GM18909 (cell line): ENCODE results near the gene RABGGTA.

Experiments
- ATAC-seq: cut with Tn5 transposase; IDR thresholded peaks from one replicate; pipeline ENCODE4 v1.9.1; 2021; ENCODE audit warnings: mild to moderate bottlenecking; ENCODE audit not compliant: unreplicated experiment, poor library complexity

RABGGTA gene, protein sequence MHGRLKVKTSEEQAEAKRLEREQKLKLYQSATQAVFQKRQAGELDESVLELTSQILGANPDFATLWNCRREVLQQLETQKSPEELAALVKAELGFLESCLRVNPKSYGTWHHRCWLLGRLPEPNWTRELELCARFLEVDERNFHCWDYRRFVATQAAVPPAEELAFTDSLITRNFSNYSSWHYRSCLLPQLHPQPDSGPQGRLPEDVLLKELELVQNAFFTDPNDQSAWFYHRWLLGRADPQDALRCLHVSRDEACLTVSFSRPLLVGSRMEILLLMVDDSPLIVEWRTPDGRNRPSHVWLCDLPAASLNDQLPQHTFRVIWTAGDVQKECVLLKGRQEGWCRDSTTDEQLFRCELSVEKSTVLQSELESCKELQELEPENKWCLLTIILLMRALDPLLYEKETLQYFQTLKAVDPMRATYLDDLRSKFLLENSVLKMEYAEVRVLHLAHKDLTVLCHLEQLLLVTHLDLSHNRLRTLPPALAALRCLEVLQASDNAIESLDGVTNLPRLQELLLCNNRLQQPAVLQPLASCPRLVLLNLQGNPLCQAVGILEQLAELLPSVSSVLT

DNA sequence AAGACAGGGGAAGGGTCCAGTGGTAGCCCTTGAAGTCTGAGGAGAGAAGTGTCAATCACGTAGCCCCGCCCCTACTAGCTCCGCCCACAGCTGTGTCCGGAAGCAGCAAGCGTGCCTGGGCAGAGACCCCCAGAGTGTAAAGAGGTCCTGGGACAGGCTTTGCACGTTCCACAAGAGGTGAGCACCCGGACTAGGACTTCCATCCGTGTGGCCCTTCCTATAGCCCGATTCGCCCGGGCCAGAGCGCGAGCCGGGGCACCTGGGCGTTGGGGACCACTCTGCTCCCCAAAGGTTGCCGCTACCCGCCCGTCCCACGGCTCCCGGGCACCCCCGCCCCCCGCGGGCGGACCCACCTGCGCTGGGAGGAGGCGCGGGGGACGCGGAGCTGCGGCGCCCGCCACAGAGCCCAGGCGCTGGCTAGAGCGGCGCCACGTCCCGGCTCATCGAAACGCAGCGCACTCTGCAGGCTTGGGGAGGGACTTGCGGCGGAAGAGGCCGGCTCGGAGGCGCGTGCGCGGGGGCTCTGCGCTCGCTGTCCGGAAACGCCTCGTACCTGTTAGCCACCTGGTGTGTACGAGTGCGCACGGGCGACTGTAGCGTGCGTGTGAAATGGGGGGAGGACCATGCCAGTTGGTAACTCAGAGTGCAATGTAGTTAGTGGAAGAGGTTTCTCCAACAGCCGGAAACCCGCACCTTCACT is at the start of gene RABGGTA:
RABGGTA (minus strand) TSS at position 464 of the 700 bp plus-strand sequence. CDS start 482 bp downstream, outside the sequence.
- peak; percentile 91 for ATAC-seq

DNA sequence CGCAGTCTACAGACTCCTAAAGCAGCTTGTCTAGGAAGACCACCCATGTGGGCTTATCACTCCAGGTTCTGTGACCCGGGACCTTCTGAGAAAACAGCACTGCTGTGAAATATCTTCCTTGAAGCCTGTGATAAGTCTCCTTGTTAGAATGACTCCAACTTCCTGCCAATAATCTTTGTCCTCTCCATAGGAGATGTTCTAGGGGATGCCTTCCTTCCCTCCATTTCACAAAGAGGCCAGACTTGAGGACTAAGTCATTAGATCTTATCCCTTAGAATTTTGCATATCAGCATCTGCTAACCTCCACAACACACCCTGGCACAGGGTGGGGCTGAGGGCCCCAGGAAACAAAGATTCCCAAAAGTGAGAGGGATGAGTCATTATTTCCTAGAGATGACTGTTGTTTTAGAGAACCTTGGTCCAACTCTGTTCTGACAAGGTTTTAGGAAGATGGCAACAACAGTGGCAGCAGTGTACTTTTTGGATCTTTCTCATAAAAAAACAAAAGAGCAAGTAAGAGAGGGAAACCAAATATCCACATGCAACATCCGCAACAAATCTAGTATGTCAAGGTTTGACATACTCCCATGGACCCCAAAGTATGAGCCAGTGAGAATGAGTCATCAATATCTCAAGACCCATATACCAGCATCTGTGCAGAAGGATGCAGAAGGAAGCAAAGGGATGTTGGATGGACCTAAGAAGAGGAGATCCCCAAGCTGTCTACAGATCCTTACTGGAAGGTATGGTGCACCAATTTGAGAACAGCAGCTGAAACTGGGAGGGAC is 45.9 kb upstream of the RABGGTA start:
- no peak for ATAC-seq

DNA sequence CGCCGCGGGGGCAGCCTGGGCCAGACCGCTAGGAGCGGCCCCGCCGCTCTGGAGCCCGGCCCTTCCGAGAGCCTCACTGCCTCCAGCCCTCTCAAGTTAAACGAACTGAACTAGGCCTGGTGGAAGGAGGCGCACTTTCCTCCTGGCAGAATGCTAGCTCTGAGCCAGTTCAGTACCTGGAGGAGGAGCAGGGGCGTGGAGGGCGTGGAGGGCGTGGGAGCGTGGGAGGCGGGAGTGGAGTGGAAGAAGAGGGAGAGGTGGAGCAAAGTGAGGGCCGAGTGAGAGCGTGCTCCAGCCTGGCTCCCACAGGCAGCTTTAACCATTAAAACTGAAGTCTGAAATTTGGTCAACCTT is 45.2 kb upstream of the RABGGTA start:
- no peak for ATAC-seq

DNA sequence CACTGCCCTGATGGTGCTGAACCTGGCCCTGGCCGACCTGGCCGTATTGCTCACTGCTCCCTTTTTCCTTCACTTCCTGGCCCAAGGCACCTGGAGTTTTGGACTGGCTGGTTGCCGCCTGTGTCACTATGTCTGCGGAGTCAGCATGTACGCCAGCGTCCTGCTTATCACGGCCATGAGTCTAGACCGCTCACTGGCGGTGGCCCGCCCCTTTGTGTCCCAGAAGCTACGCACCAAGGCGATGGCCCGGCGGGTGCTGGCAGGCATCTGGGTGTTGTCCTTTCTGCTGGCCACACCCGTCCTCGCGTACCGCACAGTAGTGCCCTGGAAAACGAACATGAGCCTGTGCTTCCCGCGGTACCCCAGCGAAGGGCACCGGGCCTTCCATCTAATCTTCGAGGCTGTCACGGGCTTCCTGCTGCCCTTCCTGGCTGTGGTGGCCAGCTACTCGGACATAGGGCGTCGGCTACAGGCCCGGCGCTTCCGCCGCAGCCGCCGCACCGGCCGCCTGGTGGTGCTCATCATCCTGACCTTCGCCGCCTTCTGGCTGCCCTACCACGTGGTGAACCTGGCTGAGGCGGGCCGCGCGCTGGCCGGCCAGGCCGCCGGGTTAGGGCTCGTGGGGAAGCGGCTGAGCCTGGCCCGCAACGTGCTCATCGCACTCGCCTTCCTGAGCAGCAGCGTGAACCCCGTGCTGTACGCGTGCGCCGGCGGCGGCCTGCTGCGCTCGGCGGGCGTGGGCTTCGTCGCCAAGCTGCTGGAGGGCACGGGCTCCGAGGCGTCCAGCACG is 44.6 kb upstream of the RABGGTA start:
- ATAC-seq, result no peak

DNA sequence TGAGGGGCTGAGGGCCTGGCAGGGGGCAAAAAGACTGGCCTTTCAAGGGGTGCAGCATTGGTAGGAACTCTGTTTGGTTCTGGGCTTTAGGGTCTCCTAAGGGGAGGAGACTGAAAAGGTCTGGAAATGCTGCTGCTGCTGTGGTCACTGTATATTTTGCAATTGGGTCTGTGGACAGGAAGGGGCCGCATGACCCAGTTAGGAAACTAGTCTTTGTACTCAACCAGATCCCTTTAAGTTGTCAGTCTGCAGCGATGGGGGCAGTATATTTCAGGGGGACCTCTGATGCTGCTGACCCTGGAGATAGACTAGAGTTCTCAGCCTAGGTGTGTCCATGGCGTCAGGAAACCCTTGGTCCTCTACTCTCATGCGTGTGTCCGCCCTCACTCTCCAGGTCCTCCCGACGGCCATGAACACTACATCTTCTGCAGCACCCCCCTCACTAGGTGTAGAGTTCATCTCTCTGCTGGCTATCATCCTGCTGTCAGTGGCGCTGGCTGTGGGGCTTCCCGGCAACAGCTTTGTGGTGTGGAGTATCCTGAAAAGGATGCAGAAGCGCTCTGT is 43.9 kb upstream of the RABGGTA start:
- ATAC-seq, result no peak

DNA sequence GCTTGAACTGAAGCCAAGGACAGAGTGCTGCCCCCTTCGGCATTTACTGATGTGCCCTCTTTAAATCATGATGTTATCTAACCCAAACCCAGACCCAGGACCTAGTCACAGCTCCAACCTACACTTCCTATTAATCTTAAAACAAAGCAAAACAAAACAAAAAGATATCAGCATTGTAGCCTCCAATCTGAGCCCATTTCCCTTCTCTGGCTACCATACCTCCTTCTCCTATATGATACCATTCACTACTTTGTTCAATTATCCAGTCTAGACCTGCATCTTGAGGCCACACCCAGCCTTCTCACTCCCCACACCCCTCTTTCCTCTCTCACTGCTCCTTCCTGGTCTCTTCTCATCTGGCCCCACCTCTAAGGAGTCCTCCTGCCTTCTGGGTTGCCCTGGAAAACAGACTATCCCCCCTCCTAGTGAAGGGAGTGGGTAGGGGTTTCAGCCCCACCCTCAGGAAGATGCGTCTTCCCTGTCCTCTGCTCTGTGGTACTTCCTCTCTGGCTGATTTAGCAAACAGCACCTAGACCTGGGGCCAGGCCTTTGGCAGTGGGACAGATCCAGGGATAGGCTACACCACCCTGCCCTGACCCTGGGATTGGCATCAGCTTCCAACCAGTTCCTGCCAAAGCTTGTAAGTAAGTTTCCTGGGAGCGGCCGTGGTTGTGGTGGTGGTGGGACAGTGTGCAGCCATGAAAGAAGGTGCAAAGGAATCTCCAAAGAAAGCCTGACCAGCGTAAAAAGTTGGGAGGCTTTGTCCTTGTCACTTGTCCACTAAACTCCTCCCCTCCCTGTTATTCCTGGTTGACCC is 43.2 kb upstream of the RABGGTA start:
- no peak for ATAC-seq

DNA sequence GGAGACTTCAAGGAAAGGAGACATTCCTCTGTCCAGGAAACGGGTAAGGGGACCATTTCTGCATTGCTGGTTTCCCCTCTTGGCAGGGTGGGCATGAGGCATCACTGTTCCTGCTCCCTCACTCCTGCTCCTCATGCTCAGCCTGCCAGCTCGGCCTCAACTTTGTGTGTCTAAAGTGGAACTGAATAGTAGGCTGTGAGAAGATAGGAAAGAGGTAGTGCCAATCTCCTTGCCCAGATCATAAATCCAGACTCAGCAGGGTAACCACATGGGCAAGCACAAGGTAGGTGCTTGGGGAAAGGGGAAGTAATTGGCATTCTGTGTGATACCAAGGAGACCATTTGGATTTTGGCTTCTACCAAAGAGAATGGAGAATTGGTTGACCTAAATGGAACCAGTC is 42.5 kb upstream of the RABGGTA start:
- no peak for ATAC-seq

DNA sequence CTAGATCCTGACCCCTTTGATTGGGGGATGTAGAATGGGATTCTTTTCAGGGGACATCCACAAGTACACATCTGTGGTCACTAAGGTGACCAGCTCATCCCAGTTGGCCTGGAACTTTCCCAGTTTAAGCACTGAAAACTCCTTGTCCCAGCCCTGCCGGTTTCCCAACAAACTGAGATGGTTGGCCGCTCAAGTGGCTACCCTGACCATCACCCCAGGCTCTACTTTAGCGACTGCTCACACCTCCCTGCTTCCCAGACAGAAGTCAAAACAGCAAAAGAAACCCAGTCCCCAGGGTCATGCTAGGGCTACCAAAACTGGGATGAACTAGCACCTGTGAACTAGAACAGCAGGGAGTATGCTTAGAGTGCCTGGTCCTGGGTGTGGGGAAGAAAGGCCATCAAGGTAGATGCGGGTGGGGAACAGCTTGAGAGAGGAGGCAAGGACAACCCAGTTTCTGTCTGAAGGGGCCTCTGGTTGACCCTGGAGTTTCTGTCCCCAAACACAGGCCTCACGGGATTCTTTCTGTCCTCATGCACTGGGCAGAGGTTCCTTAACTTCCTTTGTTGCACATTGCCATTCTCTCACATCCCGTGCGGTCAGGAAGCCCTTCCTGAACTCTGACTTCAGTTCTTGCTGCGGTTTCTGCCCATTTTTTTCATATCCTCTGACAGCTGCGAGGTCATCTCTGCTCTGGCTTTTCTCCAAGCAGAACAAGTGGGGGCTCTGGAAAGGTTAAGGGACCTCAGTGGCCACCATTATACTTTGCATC is 41.5 kb upstream of the RABGGTA start:
- no peak for ATAC-seq

DNA sequence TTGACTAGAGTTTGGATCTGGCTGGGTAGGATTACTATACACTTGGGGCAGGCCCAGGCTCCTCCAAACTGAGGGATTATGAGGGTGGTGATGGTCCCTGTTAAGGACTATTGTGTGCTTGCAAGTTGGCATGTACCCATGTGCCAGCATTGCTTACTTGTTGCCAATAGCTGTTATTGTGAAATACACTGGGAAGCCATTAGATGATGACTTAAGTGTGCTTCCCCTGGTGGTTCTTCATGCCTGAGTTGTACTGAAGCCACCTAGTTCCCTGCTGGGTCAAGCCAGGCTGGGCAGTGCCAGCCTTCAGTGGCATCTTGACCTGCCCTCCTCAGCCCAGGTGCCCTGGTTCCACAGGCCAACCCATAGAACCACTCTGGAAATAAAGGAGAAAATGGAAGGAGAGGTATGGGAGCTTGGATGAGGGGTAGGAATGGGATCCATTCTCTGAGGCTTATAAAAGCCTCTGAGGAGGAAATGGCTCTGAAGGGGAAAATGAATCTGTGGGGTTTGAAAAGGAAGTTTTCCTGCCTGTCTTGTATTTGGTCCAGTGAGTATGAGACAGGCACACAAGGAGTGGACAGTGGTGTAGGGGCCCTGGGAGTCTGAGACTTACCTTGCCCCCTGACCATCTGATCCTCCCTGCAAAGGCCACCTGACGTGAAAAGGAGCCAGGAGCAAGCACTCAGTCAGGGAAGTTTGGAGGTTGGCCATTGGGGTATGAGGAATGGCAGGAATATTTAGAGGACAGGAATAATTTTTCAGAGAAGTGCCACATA is 40.6 kb upstream of the RABGGTA start:
- ATAC-seq, result no peak

DNA sequence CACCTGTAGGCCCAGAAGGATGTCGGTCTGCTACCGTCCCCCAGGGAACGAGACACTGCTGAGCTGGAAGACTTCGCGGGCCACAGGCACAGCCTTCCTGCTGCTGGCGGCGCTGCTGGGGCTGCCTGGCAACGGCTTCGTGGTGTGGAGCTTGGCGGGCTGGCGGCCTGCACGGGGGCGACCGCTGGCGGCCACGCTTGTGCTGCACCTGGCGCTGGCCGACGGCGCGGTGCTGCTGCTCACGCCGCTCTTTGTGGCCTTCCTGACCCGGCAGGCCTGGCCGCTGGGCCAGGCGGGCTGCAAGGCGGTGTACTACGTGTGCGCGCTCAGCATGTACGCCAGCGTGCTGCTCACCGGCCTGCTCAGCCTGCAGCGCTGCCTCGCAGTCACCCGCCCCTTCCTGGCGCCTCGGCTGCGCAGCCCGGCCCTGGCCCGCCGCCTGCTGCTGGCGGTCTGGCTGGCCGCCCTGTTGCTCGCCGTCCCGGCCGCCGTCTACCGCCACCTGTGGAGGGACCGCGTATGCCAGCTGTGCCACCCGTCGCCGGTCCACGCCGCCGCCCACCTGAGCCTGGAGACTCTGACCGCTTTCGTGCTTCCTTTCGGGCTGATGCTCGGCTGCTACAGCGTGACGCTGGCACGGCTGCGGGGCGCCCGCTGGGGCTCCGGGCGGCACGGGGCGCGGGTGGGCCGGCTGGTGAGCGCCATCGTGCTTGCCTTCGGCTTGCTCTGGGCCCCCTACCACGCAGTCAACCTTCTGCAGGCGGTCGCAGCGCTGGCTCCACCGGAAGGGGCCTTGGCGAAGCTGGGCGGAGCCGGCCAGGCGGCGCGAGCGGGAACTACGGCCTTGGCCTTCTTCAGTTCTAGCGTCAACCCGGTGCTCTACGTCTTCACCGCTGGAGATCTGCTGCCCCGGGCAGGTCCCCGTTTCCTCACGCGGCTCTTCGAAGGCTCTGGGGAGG is 39.5 kb upstream of the RABGGTA start, which contains the start of gene LTB4R:
LTB4R (plus strand) TSS at position 857 of the 959 bp plus-strand sequence. CDS start 4,150 bp downstream, outside the sequence.
- peak; percentile 68 for ATAC-seq

DNA sequence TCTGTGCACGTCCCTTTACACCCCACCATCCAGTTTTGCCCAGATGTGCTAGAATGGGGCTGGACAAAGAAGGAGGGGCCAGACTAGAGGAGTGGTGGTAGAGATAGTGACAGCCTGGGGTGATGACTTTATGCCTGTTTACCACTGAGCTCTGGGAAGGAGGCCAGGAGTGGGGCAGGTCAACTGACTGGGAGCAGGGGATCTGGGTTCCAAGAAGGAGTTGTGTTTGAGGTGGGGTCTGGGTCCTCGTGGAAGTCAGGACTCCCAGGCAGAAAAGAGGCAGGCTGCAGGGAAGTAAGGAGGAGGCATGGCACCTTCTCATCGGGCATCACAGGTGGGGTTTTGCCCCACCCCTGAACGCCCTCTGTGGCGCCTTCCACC is 38.9 kb upstream of the RABGGTA start:
- no peak for ATAC-seq

DNA sequence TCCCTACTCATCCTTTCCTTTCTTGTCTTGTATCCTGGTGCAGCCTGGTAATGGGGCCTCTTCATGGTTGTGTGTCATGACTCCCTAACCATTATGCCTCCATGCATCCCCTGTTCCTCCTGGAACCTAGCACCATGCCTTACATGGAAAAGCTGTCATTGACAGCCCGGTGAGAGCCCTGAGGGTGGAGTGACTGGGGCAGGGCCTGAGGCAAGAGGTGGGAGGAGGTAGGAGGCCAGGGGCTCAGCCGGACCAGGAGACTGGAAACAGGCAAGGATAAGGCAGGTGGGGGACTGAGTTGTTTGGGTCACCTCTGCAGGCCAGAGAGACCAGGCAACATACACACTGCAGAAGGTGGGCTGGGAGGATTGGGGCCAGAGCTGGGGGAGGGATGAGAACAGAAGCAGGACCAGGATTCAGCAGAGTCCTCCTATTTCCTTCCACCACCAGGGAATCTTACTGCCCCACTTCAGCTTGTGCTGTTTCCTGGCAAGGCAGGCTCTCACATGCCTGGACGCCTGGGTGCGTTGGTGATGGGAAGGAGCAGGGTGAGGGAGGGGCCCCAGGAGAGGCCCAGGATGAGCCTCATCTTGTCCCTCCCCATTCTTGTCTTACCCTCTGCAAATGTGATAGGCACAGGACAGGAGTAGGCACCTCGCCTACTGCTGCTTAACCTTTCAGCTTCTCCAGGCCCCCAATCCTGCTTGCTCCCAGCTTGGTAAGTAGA is 38.3 kb upstream of the RABGGTA start, which contains the start of gene LTB4R2:
LTB4R2 (plus strand) TSS at position 603 of the 727 bp plus-strand sequence. CDS start 525 bp downstream, outside the sequence.
- ATAC-seq, result no peak

DNA sequence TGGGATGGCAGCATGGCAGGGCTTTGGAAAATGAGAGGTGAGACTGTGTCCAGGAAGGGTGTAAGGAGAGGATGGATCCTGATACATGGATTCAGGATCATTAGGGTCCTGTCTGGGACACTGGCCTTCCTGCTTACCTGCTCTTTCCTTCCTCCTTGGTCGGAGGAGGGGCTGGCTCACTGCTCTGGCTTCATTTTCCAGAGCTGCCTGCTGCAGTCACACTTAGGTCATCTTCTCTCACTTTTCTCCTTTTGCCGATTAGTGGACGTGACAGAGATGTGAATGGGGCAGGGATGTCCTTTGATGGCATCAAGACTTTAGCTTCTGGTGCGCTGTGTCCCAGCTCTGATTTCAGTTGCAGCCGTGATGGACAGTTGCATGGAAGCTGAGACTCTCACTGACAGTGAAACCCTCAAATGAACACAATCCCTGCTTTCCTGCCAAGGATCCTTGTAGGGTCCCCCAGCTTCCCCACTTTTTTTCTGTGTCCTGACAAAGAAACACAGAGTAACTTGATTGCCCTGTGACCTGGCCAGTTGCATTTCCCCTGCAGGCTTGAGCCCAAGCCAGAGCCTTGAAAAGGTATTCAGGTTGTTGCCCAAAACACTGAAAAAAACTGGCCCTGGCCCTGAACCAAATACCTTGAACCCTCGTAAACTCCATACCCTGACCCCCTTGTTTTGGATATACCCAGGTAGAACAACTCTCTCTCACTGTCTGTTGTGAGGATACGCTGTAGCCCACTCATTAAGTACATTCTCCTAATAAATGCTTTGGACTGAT is 37.1 kb upstream of the RABGGTA start:
- ATAC-seq, result no peak

DNA sequence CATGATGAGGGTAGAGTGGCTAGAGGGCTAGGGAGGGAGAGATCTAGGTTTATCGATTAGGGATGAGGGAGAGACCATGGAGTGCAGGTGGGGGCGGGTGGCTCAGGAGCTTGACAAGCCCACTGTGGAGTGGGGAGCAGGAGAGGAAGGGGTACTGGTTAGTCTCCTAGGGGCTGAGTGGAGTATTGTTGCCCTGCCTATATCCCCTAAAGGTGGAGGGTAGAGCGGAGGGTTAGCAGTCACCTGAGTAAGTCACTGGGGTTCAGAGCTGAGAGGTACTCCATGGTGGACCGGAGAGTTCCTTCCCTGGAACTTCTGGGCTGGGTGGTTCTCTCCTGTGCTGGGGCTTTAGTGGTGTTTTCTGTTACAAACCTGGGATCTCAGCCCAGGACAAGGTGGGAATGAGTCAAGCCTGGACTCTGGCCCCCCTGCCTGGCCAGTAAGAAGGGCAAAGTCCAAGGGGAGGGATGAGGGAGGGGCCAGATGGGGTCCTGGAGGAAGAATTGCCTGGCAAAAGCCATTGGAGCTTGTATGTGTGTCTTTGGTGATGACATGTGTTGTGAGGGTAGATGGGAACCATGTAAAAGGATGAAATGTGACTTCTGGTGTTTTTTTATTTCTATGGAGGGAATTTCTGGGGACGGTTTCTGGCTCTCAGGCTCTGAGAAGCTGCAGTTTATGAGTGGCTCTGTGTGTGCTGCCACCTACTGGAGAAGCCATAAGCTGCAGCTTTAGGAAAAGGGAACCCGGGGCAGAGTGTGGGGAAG is 36.4 kb upstream of the RABGGTA start, which contains the start of gene CIDEB:
CIDEB (minus strand) TSS at position 403 of the 767 bp plus-strand sequence; CDS start at position 284, 119 bp downstream.
- ATAC-seq, result no peak
